Cardiac muscle cell (in vitro differentiated cells and primary cell): ENCODE results near the gene FKBP9. TPM values are rescaled to one million over a fixed set of nuclear protein-coding genes. Genes with fewer than 3 reads are reported as not detected.

Experiments used
- DNase-seq, 2 donors: peaks; one replicate each; pipeline versions ENCODE4 v3.0.0 to v3.0.0-alpha.2; 2010 to 2017; ENCODE audit warnings: low read depth in 1 of 2, low spot score in 1 of 2
- H3K27ac ChIP-seq: fragments of 200-600 bp; sonication (generic); 2 replicates; pipeline ENCODE4 v1.5.1; 2016
- H3K27me3 ChIP-seq: fragments of 200-600 bp; sonication (generic); 2 replicates; pipeline ENCODE4 v1.6.0; 2016; ENCODE audit warnings: control low read depth
- H3K36me3 ChIP-seq: fragments of 200-600 bp; sonication (generic); 2 replicates; pipeline ENCODE4 v1.5.1; 2016; ENCODE audit warnings: control low read depth
- H3K4me1 ChIP-seq: fragments of 200-600 bp; sonication (generic); 2 replicates; pipeline ENCODE4 v1.8.1; 2017; ENCODE audit warnings: low read depth, mild to moderate bottlenecking, mixed run types
- H3K4me3 ChIP-seq: fragments of 200-600 bp; sonication (generic); 2 replicates; pipeline ENCODE4 v1.5.1; 2016; ENCODE audit warnings: mild to moderate bottlenecking
- H3K9me3 ChIP-seq: fragments of 200-600 bp; sonication (generic); 2 replicates; pipeline ENCODE4 v1.5.1; 2017; ENCODE audit warnings: low read depth, mild to moderate bottlenecking, control low read depth
- CTCF ChIP-seq: IDR thresholded peaks from 2 replicates; pipeline ENCODE4 v1.5.1; 2012; ENCODE audit warnings: low read depth, mild to moderate bottlenecking, low read length
- polyA plus RNA-seq: library from polyadenylated mRNA; unstranded; fragments of >200 nt; fragmentation: Nextera tagmentation; extraction: Ambion mirVana; gene quantifications from 2 replicates; pipeline ENCODE4 v1.2.1, GENCODE V29; 2016
- total RNA-seq: library from RNA; depleted of rRNA; stranded (reverse); fragments of >200 nt; gene quantifications from 2 replicates; pipeline ENCODE4 v1.2.3, GENCODE V29; 2016

FKBP9 gene
- total and polyA plus RNA-seq, 2 experiments from 2014 or later = 58.0 to 123 TPM

GRCh38 chr7:33044986-33045385 is 87.7 kb downstream of the FKBP9 start:
- no peak for DNase-seq
- TF ChIP-seq CTCF = no peak
- Histone ChIP-seq H3K4me3 (no peak overlapping the region), H3K27ac (no peak overlapping the region), H3K27me3 (no peaks in the 10 kb centered on the region), H3K4me1 (peaks cover 18% of the 10 kb centered on the region), H3K9me3 (no peaks in the 10 kb centered on the region), H3K36me3 (no peaks in the 10 kb centered on the region)

GRCh38 chr7:33048257-33048656 is 91.0 kb downstream of the FKBP9 start:
- H3K4me1 ChIP-seq = peaks cover 3% of the 10 kb centered on the region
- no peak overlapping the region for H3K27ac ChIP-seq
- no peaks in the 10 kb centered on the region for H3K27me3 ChIP-seq
- no peaks in the 10 kb centered on the region for H3K9me3 ChIP-seq
- no peak for TF ChIP-seq CTCF
- DNase-seq = no peak
- H3K36me3 ChIP-seq = no peaks in the 10 kb centered on the region
- no peak overlapping the region for H3K4me3 ChIP-seq

GRCh38 chr7:33048704-33049103 is 91.5 kb downstream of the FKBP9 start:
- no peaks in the 10 kb centered on the region for H3K36me3 ChIP-seq
- H3K9me3 ChIP-seq = no peaks in the 10 kb centered on the region
- no peak for DNase-seq
- no peaks in the 10 kb centered on the region for H3K4me1 ChIP-seq
- no peak overlapping the region for H3K27ac ChIP-seq
- H3K4me3 ChIP-seq = no peak overlapping the region
- H3K27me3 ChIP-seq = no peaks in the 10 kb centered on the region
- no peak for TF ChIP-seq CTCF

- Histone ChIP-seq H3K27me3 (no peaks in the 10 kb centered on the region), H3K9me3 (no peaks in the 10 kb centered on the region), H3K4me1 (no peaks in the 10 kb centered on the region), H3K27ac (no peak overlapping the region), H3K36me3 (no peaks in the 10 kb centered on the region), H3K4me3 (no peak overlapping the region)
- peak; percentile 63 for TF ChIP-seq CTCF
- DNase-seq = peak; percentile 36 to 63
Observed at GRCh38 chr7:33050535-33051318, 93.5 kb downstream of the FKBP9 start.

GRCh38 chr7:33053721-33054120 is 96.5 kb downstream of the FKBP9 start:
- no peak overlapping the region for H3K27ac ChIP-seq
- H3K36me3 ChIP-seq = no peaks in the 10 kb centered on the region
- no peaks in the 10 kb centered on the region for H3K9me3 ChIP-seq
- no peak overlapping the region for H3K4me3 ChIP-seq
- no peaks in the 10 kb centered on the region for H3K27me3 ChIP-seq
- no peak for TF ChIP-seq CTCF
- DNase-seq = no peak
- no peaks in the 10 kb centered on the region for H3K4me1 ChIP-seq
